DOHH2 (cell line): Measurements from ENCODE around the gene GAPT.

Experiments used
- H3F3A ChIP-seq: fragments of 200-600 bp; sonication (generic), shearing (Covaris generic); 2 replicates; pipeline ENCODE4 v1.6.0; 2016; ENCODE audit warnings: antibody characterized with exemption, mild to moderate bottlenecking; ENCODE audit not compliant: control insufficient read depth, insufficient read depth
- H3K27ac ChIP-seq: fragments of 200-600 bp; sonication (generic); 2 replicates; pipeline ENCODE4 v1.5.1; 2014; ENCODE audit warnings: low read depth, mild to moderate bottlenecking, low read length, moderate library complexity
- H3K27me3 ChIP-seq: fragments of 200-600 bp; sonication (generic); 2 replicates; pipeline ENCODE4 v1.6.1; 2014; ENCODE audit warnings: mild to moderate bottlenecking, low read length, mixed read lengths; ENCODE audit not compliant: control insufficient read depth
- H3K36me3 ChIP-seq: fragments of 200-600 bp; sonication (generic); 2 replicates; pipeline ENCODE4 v1.6.1; 2014; ENCODE audit warnings: mild to moderate bottlenecking, low read length, moderate library complexity, mixed read lengths; ENCODE audit not compliant: control insufficient read depth
- H3K4me1 ChIP-seq: fragments of 200-600 bp; sonication (generic); 2 replicates; pipeline ENCODE4 v1.6.1; 2014; ENCODE audit warnings: mild to moderate bottlenecking, low read length, mixed read lengths; ENCODE audit not compliant: control insufficient read depth
- H3K4me2 ChIP-seq: fragments of 200-600 bp; sonication (generic); 2 replicates; pipeline ENCODE4 v1.6.0; 2014; ENCODE audit warnings: mild to moderate bottlenecking, low read length, moderate library complexity
- H3K4me3 ChIP-seq: fragments of 200-600 bp; sonication (generic); 2 replicates; pipeline ENCODE4 v1.5.1; 2014; ENCODE audit warnings: mild to moderate bottlenecking, low read length, mixed read lengths
- H3K79me2 ChIP-seq: fragments of 200-600 bp; sonication (generic); 2 replicates; pipeline ENCODE4 v1.6.1; 2014; ENCODE audit warnings: mild to moderate bottlenecking, low read length, mixed read lengths; ENCODE audit not compliant: control insufficient read depth
- H3K9me2 ChIP-seq: fragments of 200-600 bp; sonication (generic); replicated peaks from 2 replicates; pipeline ENCODE4 v1.6.1; 2014; ENCODE audit warnings: mild to moderate bottlenecking, low read length, mixed read lengths; ENCODE audit not compliant: control insufficient read depth
- H3K9me3 ChIP-seq: fragments of 200-600 bp; sonication (generic); 2 replicates; pipeline ENCODE4 v1.6.1; 2014; ENCODE audit warnings: antibody characterized with exemption, low read length, mixed read lengths; ENCODE audit not compliant: control insufficient read depth, insufficient read depth
- H4K20me1 ChIP-seq: fragments of 200-600 bp; sonication (generic); 2 replicates; pipeline ENCODE4 v1.6.0; 2014; ENCODE audit warnings: low read depth, mild to moderate bottlenecking, antibody characterized with exemption, low read length, moderate library complexity; ENCODE audit not compliant: control insufficient read depth, insufficient read depth
- CTCF ChIP-seq: fragments of 200-600 bp; sonication (generic); IDR thresholded peaks from one replicate; pipeline ENCODE4 v1.5.1; 2014; ENCODE audit warnings: antibody characterized with exemption, mild to moderate bottlenecking, low read depth, low read length; ENCODE audit not compliant: poor library complexity, severe bottlenecking
- EZH2phosphoT487 ChIP-seq: fragments of 200-600 bp; sonication (generic); IDR thresholded peaks from 2 replicates; pipeline ENCODE4 v1.6.1; 2017; ENCODE audit warnings: borderline replicate concordance, mild to moderate bottlenecking, antibody characterized with exemption, low read length, moderate library complexity, mixed read lengths

The GAPT gene

GRCh38 chr5:58482536-58482935 lies 8.7 kb upstream of the GAPT start:
- Histone ChIP-seq H3K27me3 (no peaks in the 10 kb centered on the region), H3K9me3 (no peaks in the 10 kb centered on the region), H3F3A (no peaks in the 10 kb centered on the region), H3K36me3 (no peaks in the 10 kb centered on the region), H3K4me1 (peaks cover 6% of the 10 kb centered on the region), H3K4me2 (no peak overlapping the region), H3K4me3 (no peak overlapping the region), H3K9me2 (no peaks in the 10 kb centered on the region), H4K20me1 (no peaks in the 10 kb centered on the region), H3K79me2 (no peaks in the 10 kb centered on the region), H3K27ac (no peak overlapping the region)
- TF ChIP-seq CTCF = no peak
- no peak for TF ChIP-seq EZH2phosphoT487

- Histone ChIP-seq H3K9me2 (no peaks in the 10 kb centered on the region), H3K4me3 (no peak overlapping the region), H3F3A (no peaks in the 10 kb centered on the region), H3K36me3 (no peaks in the 10 kb centered on the region), H3K27me3 (no peaks in the 10 kb centered on the region), H3K9me3 (no peaks in the 10 kb centered on the region), H3K27ac (no peak overlapping the region), H3K4me2 (no peak overlapping the region), H4K20me1 (no peaks in the 10 kb centered on the region), H3K79me2 (no peaks in the 10 kb centered on the region), H3K4me1 (peaks cover 6% of the 10 kb centered on the region)
- no peak for TF ChIP-seq EZH2phosphoT487
- TF ChIP-seq CTCF = no peak
Observed at GRCh38 chr5:58484505-58484904, 6.7 kb upstream of the GAPT start.

GRCh38 chr5:58486290-58486689 lies 4.9 kb upstream of the GAPT start:
- Histone ChIP-seq H3F3A (peaks cover 2% of the 10 kb centered on the region), H3K4me2 (no peak overlapping the region), H3K4me1 (peaks cover 23% of the 10 kb centered on the region), H3K9me3 (no peaks in the 10 kb centered on the region), H3K27ac (no peak overlapping the region), H4K20me1 (no peaks in the 10 kb centered on the region), H3K4me3 (no peak overlapping the region), H3K9me2 (no peaks in the 10 kb centered on the region), H3K79me2 (no peaks in the 10 kb centered on the region; the same call in 1 of the 2 replicates), H3K27me3 (no peaks in the 10 kb centered on the region), H3K36me3 (no peaks in the 10 kb centered on the region)
- no peak for TF ChIP-seq CTCF
